Measurements from ENCODE around the gene NMNAT2. TPM values are rescaled to one million over a fixed set of nuclear protein-coding genes. Genes with fewer than 3 reads are reported as not detected.

The NMNAT2 gene
- polyA plus RNA-seq, 4 donors, result 0.34 to 2.3 TPM; not detected in 2

- H3K36me3 ChIP-seq (ENCODE audit: control insufficient read depth in 3 of 3, insufficient read depth in 2 of 3, low read depth in 1 of 3, low read length in 3 of 3), result no peaks in the 10 kb centered on the region
- H3K4me1 ChIP-seq (ENCODE audit: control insufficient read depth in 3 of 3, insufficient read depth in 2 of 3, low read depth in 1 of 3, low read length in 2 of 3), result peaks cover 0 to 18% (median 2%) of the 10 kb centered on the region in 3 donors
- H3K9me3 ChIP-seq (ENCODE audit: control insufficient read depth in 2 of 2, insufficient read depth in 1 of 2, low read depth in 1 of 2, low read length in 1 of 2), result no peaks in the 10 kb centered on the region
- H3K4me3 ChIP-seq (ENCODE audit: low read depth in 1 of 3, low read length in 3 of 3), result no peak overlapping the region
- no peak overlapping the region for H3K27ac ChIP-seq (ENCODE audit: low read depth in 1 of 3, low read length in 2 of 3)
- DNase-seq (no peak), FAIRE-seq (no peak)
- WGBS, 3 donors, result 76 to 93% (median 88%) methylated on average over 3 of the region's 3 CpGs
- no peaks in the 10 kb centered on the region for H3K27me3 ChIP-seq (ENCODE audit: control insufficient read depth in 3 of 3, insufficient read depth in 3 of 3, low read length in 3 of 3)
Measured at GRCh38 chr1:183199304-183199703, 218.9 kb downstream of the NMNAT2 start.

- H3K27me3 ChIP-seq (ENCODE audit: control insufficient read depth in 3 of 3, insufficient read depth in 3 of 3, low read length in 3 of 3), result no peaks in the 10 kb centered on the region
- H3K9me3 ChIP-seq (ENCODE audit: control insufficient read depth in 2 of 2, insufficient read depth in 1 of 2, low read depth in 1 of 2, low read length in 1 of 2), result no peaks in the 10 kb centered on the region
- FAIRE-seq (no peak), DNase-seq (peak; percentile 69 to 80)
- peak overlapping the region in 1 of 3 donors; percentile 46 for H3K27ac ChIP-seq (ENCODE audit: low read depth in 1 of 3, low read length in 2 of 3)
- 59 to 80% (median 70%) methylated on average over 9 of the region's 9 CpGs for WGBS, 3 donors
- peaks cover 0 to 18% (median 2%) of the 10 kb centered on the region in 3 donors for H3K4me1 ChIP-seq (ENCODE audit: control insufficient read depth in 3 of 3, insufficient read depth in 2 of 3, low read depth in 1 of 3, low read length in 2 of 3)
- no peak overlapping the region for H3K4me3 ChIP-seq (ENCODE audit: low read depth in 1 of 3, low read length in 3 of 3)
- no peaks in the 10 kb centered on the region for H3K36me3 ChIP-seq (ENCODE audit: control insufficient read depth in 3 of 3, insufficient read depth in 2 of 3, low read depth in 1 of 3, low read length in 3 of 3)
Measured at GRCh38 chr1:183198463-183198862, 219.7 kb downstream of the NMNAT2 start.

Other genes starting within 250 kb of the NMNAT2 start
- 10 to 100 TPM in 1 of 4 donors, 1 to 10 TPM in 3; 2.4 to 70.6 (median 6.2) TPM for gene LAMC2, start 232.1 kb downstream of the NMNAT2 start, polyA plus RNA-seq
- gene SMG7, start 54.1 kb upstream of the NMNAT2 start, polyA plus RNA-seq, result 10 to 100 TPM; 18.4 to 49.3 (median 22.3) TPM
- 1 to 10 TPM in 3 of 4 donors, under 1 TPM in 1; 0.89 to 4.9 (median 3.3) TPM for gene NCF2, start 172.1 kb upstream of the NMNAT2 start, polyA plus RNA-seq
- gene ARPC5, start 217.4 kb upstream of the NMNAT2 start, polyA plus RNA-seq, result 100 to 1,000 TPM; 125 to 160 (median 133) TPM
- under 1 TPM in 3 of 4 donors, not detected in 1; 0.01 to 0.22 (median 0.13) TPM for gene APOBEC4, start 234.9 kb upstream of the NMNAT2 start, polyA plus RNA-seq